Erythroblast (primary cell): ENCODE results near the gene PDF.
"Not testable (repeated sequence)": the region's sequence is repeated elsewhere in the genome, so short reads cannot be mapped to it uniquely, and the experiment has no call there.

Experiments
- GATA1 ChIP-seq: IDR thresholded peaks from 2 replicates; pipeline ENCODE4 v1.6.1; 2011; ENCODE audit warnings: low read depth, mild to moderate bottlenecking, control low read depth, low read length, moderate library complexity
- POLR2A ChIP-seq: IDR thresholded peaks from 2 replicates; pipeline ENCODE4 v1.6.1; 2011; ENCODE audit warnings: mild to moderate bottlenecking, low read length

DNA sequence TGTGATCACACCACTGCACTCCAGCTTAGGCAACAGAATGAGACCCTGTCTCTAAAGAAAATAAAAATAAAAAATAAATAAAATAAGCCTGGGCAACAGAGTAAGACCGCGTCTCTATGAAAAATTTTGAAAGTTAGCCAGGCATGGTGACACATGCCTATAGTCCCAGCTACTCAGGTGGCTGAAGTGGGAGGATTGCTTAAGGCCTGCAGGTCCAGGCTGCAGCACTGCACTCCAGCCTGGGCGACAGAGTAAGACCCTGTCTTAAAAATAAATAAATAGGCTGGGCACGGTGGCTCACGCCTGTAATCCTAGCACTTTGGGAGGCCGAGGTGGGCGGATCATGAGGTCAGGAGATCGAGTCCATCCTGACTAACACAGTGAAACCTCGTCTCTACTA, 38.7 kb downstream of the PDF start:
- TF ChIP-seq POLR2A, GATA1: not testable (repeated sequence)
